Neural cell (in vitro differentiated cells): ENCODE data around the gene REV3L. TPM values are rescaled to one million over a fixed set of nuclear protein-coding genes. Genes with fewer than 3 reads are reported as not detected.
"Not testable (repeated sequence)": the region's sequence is repeated elsewhere in the genome, so short reads cannot be mapped to it uniquely, and the experiment has no call there.

Experiments used
- H2AFZ ChIP-seq: fragments of 200-600, 300-800 bp; sonication (generic), shearing (Covaris generic); 2 replicates; pipeline ENCODE4 v1.6.0; 2014; ENCODE audit warnings: low read depth, mild to moderate bottlenecking, antibody characterized with exemption, low read length, moderate library complexity
- H3F3A ChIP-seq: fragments of 200-600 bp; shearing (Covaris generic); 2 replicates; pipeline ENCODE4 v1.6.1; 2016; ENCODE audit warnings: mild to moderate bottlenecking, moderate library complexity, mixed read lengths, antibody characterized with exemption, low read length; ENCODE audit not compliant: insufficient read depth, poor library complexity, severe bottlenecking
- H3K27ac ChIP-seq: fragments of 200-600, 300-800 bp; sonication (generic), shearing (Covaris generic); 2 replicates; pipeline ENCODE4 v1.5.1; 2014; ENCODE audit warnings: mild to moderate bottlenecking, low read length, moderate library complexity
- H3K27me3 ChIP-seq: fragments of 300-800, 200-600 bp; sonication (generic), shearing (Covaris generic); 2 replicates; pipeline ENCODE4 v1.6.0; 2014; ENCODE audit warnings: mild to moderate bottlenecking, low read depth, low read length, moderate library complexity; ENCODE audit not compliant: insufficient read depth
- H3K36me3 ChIP-seq: fragments of 300-800, 200-600 bp; sonication (generic), shearing (Covaris generic); 2 replicates; pipeline ENCODE4 v1.5.1; 2014; ENCODE audit warnings: mild to moderate bottlenecking, antibody characterized with exemption, low read length, moderate library complexity; ENCODE audit not compliant: insufficient read depth
- H3K4me2 ChIP-seq: fragments of 300-800, 200-600 bp; sonication (generic), shearing (Covaris generic); 2 replicates; pipeline ENCODE4 v1.6.0; 2014; ENCODE audit warnings: mild to moderate bottlenecking, low read length
- H3K4me3 ChIP-seq: fragments of 300-800, 200-600 bp; sonication (generic), shearing (Covaris generic); 2 replicates; pipeline ENCODE4 v1.5.1; 2014; ENCODE audit warnings: mild to moderate bottlenecking, low read length, moderate library complexity
- H3K79me2 ChIP-seq: fragments of 200-600 bp; shearing (Covaris generic); replicated peaks from 2 replicates; pipeline ENCODE4 v1.6.0; 2014; ENCODE audit warnings: mild to moderate bottlenecking, low read length, moderate library complexity; ENCODE audit not compliant: insufficient read depth
- H3K9ac ChIP-seq: fragments of 300-800, 200-600 bp; sonication (generic), shearing (Covaris generic); 2 replicates; pipeline ENCODE4 v1.6.1; 2016; ENCODE audit warnings: mild to moderate bottlenecking, low read length, mixed read lengths
- H3K9me2 ChIP-seq: fragments of 200-600 bp; shearing (Covaris generic); 2 replicates; pipeline ENCODE4 v1.6.1; 2016; ENCODE audit warnings: mild to moderate bottlenecking, low read length, mixed read lengths; ENCODE audit not compliant: insufficient read depth
- H3K9me3 ChIP-seq: fragments of 200-600, 300-800 bp; sonication (generic), shearing (Covaris generic); 2 replicates; pipeline ENCODE4 v1.6.1; 2016; ENCODE audit warnings: mild to moderate bottlenecking, mixed run types, low read length, moderate library complexity, mixed read lengths
- H4K20me1 ChIP-seq: fragments of 200-600 bp; shearing (Covaris generic); 2 replicates; pipeline ENCODE4 v1.6.1; 2016; ENCODE audit warnings: mild to moderate bottlenecking, mixed run types; ENCODE audit not compliant: insufficient read depth
- CTCF ChIP-seq: fragments of 450-650 bp; IDR thresholded peaks from 2 replicates; pipeline ENCODE4 v1.5.1; 2014; ENCODE audit warnings: antibody characterized with exemption, mild to moderate bottlenecking, moderate library complexity; ENCODE audit not compliant: poor library complexity, severe bottlenecking
- EP300 ChIP-seq: fragments of 450-650 bp; conservative IDR thresholded peaks from 2 replicates; pipeline ENCODE4 v1.6.1; 2014; ENCODE audit warnings: antibody characterized with exemption, mild to moderate bottlenecking, moderate library complexity; ENCODE audit not compliant: poor library complexity, severe bottlenecking
- EZH2 ChIP-seq: fragments of 200-600, 300-800 bp; shearing (Covaris generic), sonication (generic); IDR thresholded peaks from 2 replicates; pipeline ENCODE4 v1.6.1; 2014; ENCODE audit warnings: antibody characterized with exemption, low read length, borderline replicate concordance, mild to moderate bottlenecking; ENCODE audit not compliant: insufficient read depth, poor library complexity, severe bottlenecking
- MXI1 ChIP-seq: fragments of 450-650 bp; conservative IDR thresholded peaks from 2 replicates; pipeline ENCODE4 v1.6.1; 2014; ENCODE audit warnings: antibody characterized with exemption, mild to moderate bottlenecking; ENCODE audit not compliant: poor library complexity, severe bottlenecking
- RAD21 ChIP-seq: fragments of 450-650 bp; conservative IDR thresholded peaks from 2 replicates; pipeline ENCODE4 v1.6.1; 2014; ENCODE audit warnings: antibody characterized with exemption, mild to moderate bottlenecking, moderate library complexity
- REST ChIP-seq: IDR thresholded peaks from 2 replicates; pipeline ENCODE4 v1.6.1; 2012; ENCODE audit warnings: borderline replicate concordance
- SMC3 ChIP-seq: fragments of 450-650 bp; conservative IDR thresholded peaks from 2 replicates; pipeline ENCODE4 v1.6.1; 2014; ENCODE audit warnings: antibody characterized with exemption, mild to moderate bottlenecking, moderate library complexity; ENCODE audit not compliant: poor library complexity
- polyA plus RNA-seq: library from polyadenylated mRNA; depleted of rRNA; stranded (reverse); fragments of >200 nt; gene quantifications from 2 replicates; pipeline ENCODE4 v1.2.3, GENCODE V29; 2014

The REV3L gene
- polyA plus RNA-seq, 1 donor from 2014 or later, result 60.2 TPM

GRCh38 chr6:111477481-111477938 lies 5.5 kb downstream of the REV3L start:
- peak overlapping the region; percentile 28 for H3K4me3 ChIP-seq
- H3F3A ChIP-seq, result no peaks in the 10 kb centered on the region
- H3K27me3 ChIP-seq, result no peaks in the 10 kb centered on the region
- peaks cover 90% of the 10 kb centered on the region for H3K79me2 ChIP-seq
- H3K9me3 ChIP-seq, result no peaks in the 10 kb centered on the region
- no peaks in the 10 kb centered on the region for H3K9me2 ChIP-seq
- no peaks in the 10 kb centered on the region for H4K20me1 ChIP-seq
- TF ChIP-seq SMC3, result no peak
- no peak for TF ChIP-seq EP300
- TF ChIP-seq CTCF, result no peak
- no peak for TF ChIP-seq EZH2
- TF ChIP-seq RAD21, result no peak
- no peaks in the 10 kb centered on the region for H3K36me3 ChIP-seq
- no peak overlapping the region for H3K4me2 ChIP-seq
- H3K27ac ChIP-seq, result no peak overlapping the region
- no peak overlapping the region for H3K9ac ChIP-seq
- H2AFZ ChIP-seq, result no peak overlapping the region

DNA sequence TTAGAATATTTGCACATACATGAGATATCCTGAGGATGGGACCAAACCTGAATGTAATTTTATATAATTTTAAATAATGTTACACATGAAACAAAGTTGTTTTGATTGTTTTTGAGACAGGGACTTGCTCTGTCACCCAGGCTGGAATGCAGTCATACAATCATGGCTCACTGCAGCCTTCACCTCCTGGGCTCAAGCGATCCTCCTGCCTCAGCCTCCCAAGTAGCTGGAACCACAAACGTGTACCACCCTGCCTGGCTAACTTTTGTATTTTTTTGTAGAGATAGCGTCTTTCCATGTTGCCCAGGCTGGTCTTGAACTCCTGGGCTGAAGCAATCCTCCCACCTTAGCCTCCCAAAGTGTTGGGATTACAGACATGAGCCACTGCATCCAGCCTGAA lies 7.0 kb downstream of the REV3L start:
- not testable (repeated sequence) for H4K20me1 ChIP-seq

GRCh38 chr6:111474771-111475170 lies 8.2 kb downstream of the REV3L start:
- H3K27me3 ChIP-seq, result no peaks in the 10 kb centered on the region
- H3K79me2 ChIP-seq, result peaks cover 74% of the 10 kb centered on the region
- no peak overlapping the region for H3K4me2 ChIP-seq
- no peak overlapping the region for H3K9ac ChIP-seq
- no peak for TF ChIP-seq REST
- TF ChIP-seq MXI1, result no peak
- TF ChIP-seq RAD21, result no peak
- no peak for TF ChIP-seq CTCF
- no peak for TF ChIP-seq EP300
- TF ChIP-seq SMC3, result no peak
- H2AFZ ChIP-seq, result no peak overlapping the region
- no peak overlapping the region for H3K27ac ChIP-seq
- no peaks in the 10 kb centered on the region for H3K36me3 ChIP-seq
- no peaks in the 10 kb centered on the region for H4K20me1 ChIP-seq
- no peaks in the 10 kb centered on the region for H3K9me3 ChIP-seq
- H3K9me2 ChIP-seq, result no peaks in the 10 kb centered on the region
- H3K4me3 ChIP-seq, result no peak overlapping the region
- no peaks in the 10 kb centered on the region for H3F3A ChIP-seq

More for the DNA sequence above, 7.0 kb downstream of the REV3L start:
- not testable (repeated sequence) for H2AFZ ChIP-seq, H3K4me2 ChIP-seq, H3K9ac ChIP-seq, H3F3A ChIP-seq, H3K9me3 ChIP-seq, H3K27ac ChIP-seq, H3K4me3 ChIP-seq, H3K27me3 ChIP-seq, H3K36me3 ChIP-seq, H3K9me2 ChIP-seq
- peaks cover 87% of the 10 kb centered on the region for H3K79me2 ChIP-seq
